IMR-90 (cell line): ENCODE results near the gene FZD4. TPM values are rescaled to one million over a fixed set of nuclear protein-coding genes. Genes with fewer than 3 reads are reported as not detected.

Experiments used
- ATAC-seq: fragments of 200-7000 bp; cut with Tn5 transposase; 2 replicates; pipeline ENCODE4 v1.9.1; 2020; ENCODE audit warnings: low read depth, mild to moderate bottlenecking, moderate library complexity
- Bru-seq: library from RNA; stranded (reverse); fragments of 400-500 nt; gene quantifications from one replicate; lab custom pipeline; 2021; lab: Mats Ljungman, UMichigan
- BruChase-seq, 2 experiments: library from RNA; stranded (reverse); fragments of 400-500 nt; gene quantifications; one replicate each; lab custom pipeline; 2021; lab: Mats Ljungman, UMichigan
- BruUV-seq: library from RNA; stranded (reverse); fragments of 400-500 nt; replicated peaks from 2 replicates; lab custom pipeline; 2021; lab: Mats Ljungman, UMichigan
- CTCF ChIA-PET: fragments of 300-600 bp; formaldehyde crosslinking; extraction: SDS; loops from one replicate; lab custom pipeline; 2021; ENCODE audit warnings: antibody characterized with exemption; lab: Yijun Ruan, JAX
- POLR2A ChIA-PET: fragments of 300-600 bp; sonication (Branson Sonifier 250); formaldehyde crosslinking; loops from one replicate; lab custom pipeline; 2022; ENCODE audit warnings: antibody characterized with exemption; ENCODE audit not compliant: unreplicated experiment; lab: Charles Lee
- DNase-seq: peaks from one replicate; pipeline ENCODE4 v3.0.0; 2013
- H2AFZ ChIP-seq: replicated peaks from 2 replicates; pipeline ENCODE3; 2013; ENCODE audit warnings: low read length, mild to moderate bottlenecking; ENCODE audit not compliant: poor library complexity
- H2AK5ac ChIP-seq: 2 replicates; pipeline ENCODE4 v1.6.1; 2013; ENCODE audit warnings: low read depth, low read length, inconsistent platforms
- H2AK9ac ChIP-seq: replicated peaks from 2 replicates; pipeline ENCODE3; 2013; ENCODE audit warnings: mild to moderate bottlenecking, low read depth, low read length, moderate library complexity; ENCODE audit not compliant: poor library complexity
- H2BK120ac ChIP-seq: 2 replicates; pipeline ENCODE4 v1.6.1; 2013; ENCODE audit warnings: low read depth, low read length, inconsistent platforms
- H2BK15ac ChIP-seq: 3 replicates; pipeline ENCODE4 v1.6.1; 2013; ENCODE audit warnings: low read depth, low read length, inconsistent platforms
- H2BK20ac ChIP-seq: 2 replicates; pipeline ENCODE4 v1.6.1; 2013; ENCODE audit warnings: low read depth, mild to moderate bottlenecking, inconsistent platforms, low read length, moderate library complexity
- H2BK5ac ChIP-seq: 2 replicates; pipeline ENCODE4 v1.6.1; 2013; ENCODE audit warnings: mild to moderate bottlenecking, low read depth, low read length, inconsistent platforms; ENCODE audit not compliant: poor library complexity, severe bottlenecking
- H3K14ac ChIP-seq: replicated peaks from 2 replicates; pipeline ENCODE4 v1.6.1; 2013; ENCODE audit warnings: low read depth, low read length, inconsistent platforms
- H3K18ac ChIP-seq: 2 replicates; pipeline ENCODE4 v1.6.1; 2013; ENCODE audit warnings: low read depth, low read length, control low read depth
- H3K23ac ChIP-seq: 2 replicates; pipeline ENCODE4 v1.6.1; 2013; ENCODE audit warnings: low read depth, low read length, inconsistent platforms
- H3K27ac ChIP-seq: 2 replicates; pipeline ENCODE4 v1.5.1; 2013; ENCODE audit warnings: mild to moderate bottlenecking, control low read depth, low read length; ENCODE audit not compliant: insufficient read depth
- H3K27me3 ChIP-seq: 2 replicates; pipeline ENCODE4 v1.6.1; 2013; ENCODE audit warnings: low read length; ENCODE audit not compliant: control insufficient read depth, insufficient read depth
- H3K36me3 ChIP-seq: 2 replicates; pipeline ENCODE4 v1.6.1; 2013; ENCODE audit warnings: low read length, mixed read lengths; ENCODE audit not compliant: control insufficient read depth, insufficient read depth
- H3K4ac ChIP-seq: 2 replicates; pipeline ENCODE4 v1.6.1; 2013; ENCODE audit warnings: low read depth, low read length, inconsistent platforms
- H3K4me1 ChIP-seq: 2 replicates; pipeline ENCODE4 v1.6.1; 2013; ENCODE audit warnings: low read length, mixed read lengths; ENCODE audit not compliant: control insufficient read depth, insufficient read depth
- H3K4me2 ChIP-seq: 2 replicates; pipeline ENCODE4 v1.6.1; 2013; ENCODE audit warnings: low read depth, mild to moderate bottlenecking, control low read depth, low read length, moderate library complexity
- H3K4me3 ChIP-seq: 2 replicates; pipeline ENCODE4 v1.5.1; 2013; ENCODE audit warnings: low read depth, mild to moderate bottlenecking, control low read depth, low read length, moderate library complexity; ENCODE audit not compliant: insufficient read depth
- H3K56ac ChIP-seq: 2 replicates; pipeline ENCODE4 v1.6.1; 2013; ENCODE audit warnings: low read length, inconsistent platforms; ENCODE audit not compliant: insufficient read depth; ENCODE audit errors: extremely low read depth
- H3K79me1 ChIP-seq, 2 experiments: 2 replicates each; pipeline ENCODE4 v1.6.1; 2013; ENCODE audit warnings: low read length in 2 of 2, inconsistent platforms in 1 of 2, low read depth in 1 of 2
- H3K9ac ChIP-seq: 2 replicates; pipeline ENCODE4 v1.6.1; 2013; ENCODE audit warnings: low read depth, low read length, control low read depth
- H3K9me1 ChIP-seq: 2 replicates; pipeline ENCODE4 v1.6.1; 2013; ENCODE audit warnings: low read length, inconsistent platforms; ENCODE audit not compliant: insufficient read depth
- H3K9me3 ChIP-seq: 2 replicates; pipeline ENCODE4 v1.6.1; 2013; ENCODE audit warnings: low read length; ENCODE audit not compliant: control insufficient read depth, insufficient read depth
- H4K20me1 ChIP-seq: 2 replicates; pipeline ENCODE4 v1.6.1; 2013; ENCODE audit warnings: low read length, inconsistent platforms; ENCODE audit not compliant: insufficient read depth
- H4K5ac ChIP-seq: 2 replicates; pipeline ENCODE4 v1.6.1; 2013; ENCODE audit warnings: mild to moderate bottlenecking, low read depth, low read length, control low read depth
- H4K8ac ChIP-seq, 2 experiments: 2 replicates each; pipeline ENCODE4 v1.6.1; 2013; ENCODE audit warnings: low read depth in 2 of 2, low read length in 2 of 2, control low read depth in 1 of 2, inconsistent platforms in 1 of 2
- H4K91ac ChIP-seq: 2 replicates; pipeline ENCODE4 v1.6.1; 2013; ENCODE audit warnings: low read depth, low read length, inconsistent platforms; ENCODE audit not compliant: insufficient read depth
- BHLHE40 ChIP-seq: fragments of 150-350 bp; IDR thresholded peaks from 2 replicates; pipeline ENCODE4 v1.6.1; 2016; ENCODE audit warnings: mild to moderate bottlenecking, low read depth, low read length
- CEBPB ChIP-seq: IDR thresholded peaks from 2 replicates; pipeline ENCODE4 v1.6.1; 2012; ENCODE audit warnings: low read depth, low read length, improper control_type of control experiment
- CHD1 ChIP-seq: IDR thresholded peaks from 2 replicates; pipeline ENCODE4 v1.6.1; 2012; ENCODE audit warnings: low read depth, low read length, improper control_type of control experiment
- CTCF ChIP-seq: conservative IDR thresholded peaks from 2 replicates; pipeline ENCODE4 v1.5.1; 2012; ENCODE audit warnings: mild to moderate bottlenecking, low read depth, low read length, improper control_type of control experiment
- ELK1 ChIP-seq: fragments of 150-350 bp; IDR thresholded peaks from 2 replicates; pipeline ENCODE4 v1.6.1; 2016; ENCODE audit warnings: low read depth, mild to moderate bottlenecking, low read length, moderate library complexity, borderline replicate concordance
- MAFK ChIP-seq: IDR thresholded peaks from 2 replicates; pipeline ENCODE4 v1.6.1; 2012; ENCODE audit warnings: low read depth, low read length, improper control_type of control experiment
- MAZ ChIP-seq: IDR thresholded peaks from 2 replicates; pipeline ENCODE4 v1.6.1; 2012; ENCODE audit warnings: low read depth, mild to moderate bottlenecking, low read length, improper control_type of control experiment, moderate library complexity, borderline replicate concordance
- MXI1 ChIP-seq: IDR thresholded peaks from 2 replicates; pipeline ENCODE4 v1.6.1; 2012; ENCODE audit warnings: low read depth, mild to moderate bottlenecking, low read length, moderate library complexity, borderline replicate concordance
- NFE2L2 ChIP-seq: fragments of 150-350 bp; IDR thresholded peaks from 2 replicates; pipeline ENCODE4 v1.6.1; 2016; ENCODE audit warnings: low read depth, mild to moderate bottlenecking, low read length
- POLR2A ChIP-seq: IDR thresholded peaks from 2 replicates; pipeline ENCODE4 v1.6.1; 2012; ENCODE audit warnings: mild to moderate bottlenecking, low read depth, low read length
- RCOR1 ChIP-seq: IDR thresholded peaks from 2 replicates; pipeline ENCODE4 v1.6.1; 2012; ENCODE audit warnings: mild to moderate bottlenecking, low read length, improper control_type of control experiment; ENCODE audit not compliant: insufficient replicate concordance
- SMC3 ChIP-seq: fragments of 150-350 bp; IDR thresholded peaks from 2 replicates; pipeline ENCODE4 v1.6.1; 2016; ENCODE audit warnings: low read depth, mild to moderate bottlenecking, antibody characterized with exemption, low read length, moderate library complexity
- WGBS, 2 experiments: methylation state at CpG; one replicate each; pipeline versions ENCODE4 v1.1.5 to v1.1.7; 2013; ENCODE audit warnings: missing lambda C conversion rate in 2 of 2; ENCODE audit not compliant: insufficient read length in 1 of 2; ENCODE audit errors: extremely low coverage in 2 of 2; 5-methylcytosine and 5-hydroxymethylcytosine counted together
- dilution Hi-C: fragments of 300-500 bp; cut with HindIII; formaldehyde crosslinking; loops from one replicate; pipeline ENCODE4 v1.14.3; 2018; ENCODE audit warnings: low sequenced_read_pairs; ENCODE audit not compliant: unreplicated experiment
- in situ Hi-C: fragments of 300-500 bp; cut with MboI; formaldehyde crosslinking; loops from 3 replicates; pipeline ENCODE4 v1.14.3; 2019; ENCODE audit warnings: low sequenced_read_pairs, inconsistent platforms, mixed read lengths
- intact Hi-C: fragments of 100-400 bp; cut with micrococcal nuclease; formaldehyde crosslinking; loops from 2 replicates; pipeline ENCODE4 v1.10.0; 2022
- long read RNA-seq: library from polyadenylated mRNA; unstranded; transcript quantifications from one replicate; pipeline ENCODE4 v2.0.0, GENCODE V29; 2021; ENCODE audit not compliant: unreplicated experiment
- polyA plus RNA-seq, 3 experiments: library from polyadenylated mRNA; depleted of rRNA; stranded (reverse); fragments of >200 nt; gene quantifications; 2 replicates each; pipeline ENCODE4 v1.2.3, GENCODE V29; 2012; ENCODE audit warnings: low replicate concordance in 1 of 3
- total RNA-seq: library from RNA; depleted of rRNA; stranded (reverse); fragments of >200 nt; gene quantifications from 2 replicates; pipeline ENCODE4 v1.2.3, GENCODE V29; 2012; rRNA removed

The FZD4 gene
- total RNA-seq (7.7 and 10.3 TPM in 2 replicates), polyA plus RNA-seq (2012; rRNA removed) (3.1 and 3.7 TPM in 2 replicates), Bru-seq, nascent RNA (percentile 56 among the genes with signal in this experiment), BruChase-seq, experiment 1, labeled RNA remaining after a 6-hour chase (percentile 74 among the genes with signal in this experiment), BruChase-seq, experiment 2, labeled RNA remaining after a 2-hour chase (percentile 92 among the genes with signal in this experiment)
- polyA plus RNA-seq (2012; cell fraction: cytosol; rRNA removed) = 1.7 and 2.3 TPM in 2 replicates
- 1.5 and 4.4 TPM in 2 replicates for polyA plus RNA-seq (2012; cell fraction: nucleus; rRNA removed; ENCODE audit: low replicate concordance)
- long read RNA-seq, full-length matches to known transcripts = 1 of 4 reads
- long read RNA-seq, partial matches to known transcripts = 0 of 4 reads
- long read RNA-seq, other reads (novel, unspliced or antisense) = 3 of 4 reads

- 0% methylated on average over 9 of the region's 64 CpGs; no CpG with 5 or more reads in 1 of the 2 experiments for WGBS, 2 experiments
- Histone ChIP-seq H3K4me1 (peaks cover 12% of the 10 kb centered on the region), H4K8ac (peak within 1 kb of the TSS in 1 of 2 experiments; percentile 74; a peak in 2 of 4 replicates)
- no peak; the same call in 1 of the 2 replicates for TF ChIP-seq POLR2A
- TF ChIP-seq CTCF = peak; percentile 34
- TF ChIP-seq RCOR1 = no peak
- no peak for TF ChIP-seq ELK1
- peak; percentile 67 for TF ChIP-seq CEBPB
- TF ChIP-seq SMC3 = no peak
- no peak for TF ChIP-seq NFE2L2
- no peak for TF ChIP-seq MAFK
- TF ChIP-seq MAZ = no peak; the same call in 1 of the 2 replicates
- TF ChIP-seq BHLHE40 = no peak
- no peak for TF ChIP-seq MXI1
- no peak for TF ChIP-seq CHD1
Measured at GRCh38 chr11:86955361-86956120, at the start of gene FZD4. TSS of gene FZD4 (minus strand) at chr11:86955395. CDS start at chr11:86955085, 310 bp downstream.

More at GRCh38 chr11:86955361-86956120, at the start of gene FZD4:
- Histone ChIP-seq H3K14ac (peak within 1 kb of the TSS; percentile 94), H3K4me3 (peak within 1 kb of the TSS; percentile 90), H3K56ac (0 out of 2 replicates have a peak within 1 kb of the TSS, but pooled peaks have one; percentile 28), H3K27me3 (peaks cover 9% of the 10 kb centered on the region; the same call in 1 of the 2 replicates), H2BK15ac (peak within 1 kb of the TSS; percentile 30; the same call in 1 of the 3 replicates), H2BK5ac (peak within 1 kb of the TSS; percentile 22), H3K9ac (peak within 1 kb of the TSS; percentile 76), H3K79me1 (peaks cover 9 to 24% of the 10 kb centered on the region in 2 experiments; a peak in 3 of 4 replicates), H3K36me3 (peaks cover 7% of the 10 kb centered on the region; the same call in 1 of the 2 replicates), H4K91ac (peak within 1 kb of the TSS; percentile 76), H4K20me1 (no peaks in the 10 kb centered on the region; the same call in 1 of the 2 replicates), H2AK9ac (peak within 1 kb of the TSS; percentile 82), H3K4ac (peak within 1 kb of the TSS; percentile 97), H3K9me1 (peaks cover 5% of the 10 kb centered on the region; the same call in 1 of the 2 replicates), H2AFZ (peak within 1 kb of the TSS; percentile 99), H2BK120ac (peak within 1 kb of the TSS; percentile 77), H3K27ac (peak within 1 kb of the TSS; percentile 62), H3K9me3 (no peaks in the 10 kb centered on the region), H3K23ac (peak within 1 kb of the TSS; percentile 72), H2BK20ac (peak within 1 kb of the TSS; percentile 57), H3K4me2 (peak within 1 kb of the TSS; percentile 94), H2AK5ac (peak within 1 kb of the TSS; percentile 68; the same call in 1 of the 2 replicates), H3K18ac (peak within 1 kb of the TSS; percentile 76), H4K5ac (peak within 1 kb of the TSS; percentile 11)
- DNase-seq = peak; percentile 78
- ATAC-seq = peak; percentile 97
- BruUV-seq = no TSS peak
- in situ Hi-C loops (no loop called here), intact Hi-C loops (no loop called here), dilution Hi-C loops (no loop called here)
- ChIA-PET CTCF (interaction anchor here (0.6 to 1.3 kb wide), 4 partner anchors 9 to 33 kb away, joined by 3 to 5 read pairs (median 4); no protein-coding TSS in a partner anchor), POLR2A (no interaction called here)
